Measurements from ENCODE around the gene SIGLEC12.

Gene SIGLEC12

DNA sequence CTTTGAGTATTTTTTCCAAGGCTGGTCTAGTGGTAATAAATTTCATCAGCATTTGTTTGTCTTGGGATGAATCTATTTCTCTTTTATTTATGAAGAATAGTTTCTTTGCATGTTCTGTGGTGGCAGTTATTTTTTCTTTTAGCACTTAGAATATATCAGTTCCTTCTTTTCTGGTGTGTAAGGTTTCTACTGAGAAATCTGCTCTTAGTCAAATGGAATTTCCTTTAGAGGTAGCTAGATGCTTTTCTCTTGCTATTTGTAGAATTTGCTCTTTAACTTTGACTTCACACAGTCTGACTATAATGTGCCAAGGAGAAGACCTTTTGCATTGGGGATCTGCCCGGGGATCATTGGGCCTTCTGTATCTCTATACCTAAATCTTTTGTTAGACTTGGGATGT lies 33.9 kb upstream of the SIGLEC12 start:
- no peak overlapping the region for H3K4me3 Mint-ChIP-seq

DNA sequence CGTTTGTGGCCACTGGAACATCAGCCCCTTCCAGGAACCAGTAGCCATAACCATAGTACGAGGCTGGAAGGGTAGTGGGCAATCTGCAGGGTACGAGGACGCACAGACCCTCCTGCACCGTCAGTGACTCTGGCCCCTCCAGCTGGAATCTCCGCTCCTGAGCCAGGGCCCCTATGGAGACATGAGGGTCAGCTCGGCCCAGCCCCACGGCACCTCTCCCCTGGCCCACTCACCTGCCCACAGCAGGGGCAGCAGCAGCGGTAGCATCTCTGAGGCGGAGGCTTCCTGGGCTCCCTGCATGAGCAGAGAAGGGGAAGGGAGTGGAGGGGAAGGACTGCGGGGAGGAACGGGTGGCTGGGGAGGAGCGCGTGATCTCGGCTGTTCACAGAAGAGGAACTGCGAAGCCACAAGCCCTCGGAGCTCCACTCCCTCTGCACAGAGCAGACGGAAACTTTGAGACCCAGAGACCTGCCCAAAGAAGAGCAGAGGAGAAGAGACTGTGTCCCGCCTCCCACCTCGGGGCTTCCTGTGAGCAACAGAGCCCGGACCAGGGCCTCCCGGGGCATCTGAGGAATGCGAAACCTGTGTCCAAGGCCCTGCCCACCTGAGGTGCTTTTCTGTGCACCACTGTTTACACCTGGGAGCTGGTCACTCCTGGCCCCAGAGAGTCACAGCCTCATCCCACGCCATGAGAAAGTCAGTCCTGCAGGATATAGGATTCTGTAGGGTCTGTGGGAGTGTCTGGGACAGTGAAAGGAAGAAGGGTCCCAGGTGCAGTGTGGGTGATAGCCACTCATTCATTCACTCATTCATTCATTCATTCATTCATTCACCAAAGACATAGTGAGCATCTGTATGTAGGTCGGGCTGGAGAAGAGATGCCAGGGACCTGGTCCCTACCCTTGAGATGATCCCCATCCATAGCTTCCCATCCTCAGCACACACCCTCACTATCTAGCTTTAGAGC lies 30.0 kb upstream of the SIGLEC12 start, which contains the start of gene SIGLEC6:
SIGLEC6 (minus strand) TSS at position 322 of the 967 bp plus-strand sequence; CDS start at position 300, 22 bp downstream.
- H3K4me1 Mint-ChIP-seq (ENCODE audit: low read depth), result peaks cover 5% of the 10 kb centered on the region
- H3K36me3 Mint-ChIP-seq (ENCODE audit: low read depth), result no peaks in the 10 kb centered on the region
- no peak within 1 kb of the TSS for H3K4me3 Mint-ChIP-seq
- H3K27ac Mint-ChIP-seq, result no peak within 1 kb of the TSS
- H3K27me3 Mint-ChIP-seq, result peaks cover 77% of the 10 kb centered on the region
- no peaks in the 10 kb centered on the region for H3K9me3 Mint-ChIP-seq
- peak; percentile 39 for DNase-seq

More for the DNA sequence above, 33.9 kb upstream of the SIGLEC12 start:
- peaks cover 5% of the 10 kb centered on the region for H3K4me1 Mint-ChIP-seq (ENCODE audit: low read depth)
- no peak overlapping the region for H3K27ac Mint-ChIP-seq
- H3K9me3 Mint-ChIP-seq, result peaks cover 2% of the 10 kb centered on the region
- H3K36me3 Mint-ChIP-seq (ENCODE audit: low read depth), result no peaks in the 10 kb centered on the region
- no peak for DNase-seq
- H3K27me3 Mint-ChIP-seq, result peaks cover 75% of the 10 kb centered on the region

DNA sequence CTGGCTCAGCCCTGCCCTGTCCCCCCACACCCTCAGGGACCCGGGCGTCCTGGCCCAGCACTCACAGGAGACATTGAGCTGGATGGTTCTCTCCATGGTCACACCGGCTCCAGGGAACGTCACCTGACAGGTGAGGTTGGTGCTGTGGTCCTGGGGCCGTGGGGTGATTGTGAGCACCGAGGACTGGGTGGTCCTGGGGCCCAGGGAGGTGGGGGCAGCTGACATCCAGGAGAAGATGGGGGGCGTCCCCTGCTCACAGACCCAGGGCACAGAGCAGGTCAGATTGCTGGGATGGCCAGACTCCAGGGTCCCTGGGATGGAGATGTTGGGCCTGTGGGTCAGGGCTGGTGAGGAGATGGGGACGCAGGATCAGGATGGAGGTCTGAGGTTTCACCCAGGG lies 29.0 kb upstream of the SIGLEC12 start:
- Mint-ChIP-seq H3K27ac (no peak overlapping the region), H3K4me1 (ENCODE audit: low read depth) (peaks cover 5% of the 10 kb centered on the region), H3K4me3 (no peak overlapping the region), H3K9me3 (no peaks in the 10 kb centered on the region), H3K27me3 (peaks cover 71% of the 10 kb centered on the region), H3K36me3 (ENCODE audit: low read depth) (no peaks in the 10 kb centered on the region)
- no peak for DNase-seq

DNA sequence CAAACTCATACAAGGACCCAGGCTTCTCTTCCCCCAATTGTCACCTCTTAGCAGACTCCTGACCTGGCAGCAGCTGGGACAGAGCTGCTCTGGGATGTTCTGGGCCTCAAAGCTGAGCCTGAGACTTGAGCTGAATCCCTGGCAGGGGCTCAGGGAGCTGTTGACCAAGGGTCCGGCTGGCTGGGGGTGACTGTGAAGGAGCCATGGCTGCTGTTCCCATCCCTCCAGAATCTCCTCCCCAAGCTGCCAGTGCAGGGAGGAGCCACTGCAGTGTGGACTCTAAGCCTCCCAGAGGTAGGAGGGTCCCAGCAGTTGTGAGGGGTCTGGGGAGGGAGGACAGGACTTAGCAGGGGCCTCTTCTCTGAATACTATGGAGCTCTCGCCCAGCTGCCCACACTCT lies 27.7 kb upstream of the SIGLEC12 start:
- Mint-ChIP-seq H3K36me3 (ENCODE audit: low read depth) (no peaks in the 10 kb centered on the region), H3K4me3 (no peak overlapping the region), H3K27me3 (peaks cover 66% of the 10 kb centered on the region), H3K4me1 (ENCODE audit: low read depth) (peaks cover 5% of the 10 kb centered on the region), H3K27ac (no peak overlapping the region), H3K9me3 (no peaks in the 10 kb centered on the region)
- no peak for DNase-seq

DNA sequence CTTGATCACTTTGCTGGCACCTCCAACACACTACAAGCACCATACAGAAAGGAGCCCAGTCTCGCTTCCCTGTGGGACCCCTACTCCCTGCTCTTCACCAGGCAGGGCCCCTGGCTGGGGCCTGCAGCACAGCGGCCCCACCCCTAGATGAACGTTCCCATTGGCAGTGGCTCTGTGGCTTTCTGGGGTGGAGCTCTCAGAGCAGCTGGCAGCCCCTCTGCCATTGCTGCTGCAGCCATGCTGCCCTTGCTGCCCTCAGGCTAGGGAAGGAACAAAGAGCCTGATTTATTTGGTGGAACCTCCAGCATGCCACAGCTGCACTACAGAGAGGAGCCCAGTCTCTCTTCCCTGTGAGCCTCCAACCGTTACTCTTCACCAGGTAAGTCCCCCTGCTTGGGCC lies 24.1 kb upstream of the SIGLEC12 start:
- Mint-ChIP-seq H3K36me3 (ENCODE audit: low read depth) (no peaks in the 10 kb centered on the region), H3K27me3 (peaks cover 60% of the 10 kb centered on the region), H3K4me3 (no peak overlapping the region), H3K4me1 (ENCODE audit: low read depth) (peaks cover 3% of the 10 kb centered on the region), H3K27ac (no peak overlapping the region), H3K9me3 (no peaks in the 10 kb centered on the region)
- DNase-seq, result no peak

DNA sequence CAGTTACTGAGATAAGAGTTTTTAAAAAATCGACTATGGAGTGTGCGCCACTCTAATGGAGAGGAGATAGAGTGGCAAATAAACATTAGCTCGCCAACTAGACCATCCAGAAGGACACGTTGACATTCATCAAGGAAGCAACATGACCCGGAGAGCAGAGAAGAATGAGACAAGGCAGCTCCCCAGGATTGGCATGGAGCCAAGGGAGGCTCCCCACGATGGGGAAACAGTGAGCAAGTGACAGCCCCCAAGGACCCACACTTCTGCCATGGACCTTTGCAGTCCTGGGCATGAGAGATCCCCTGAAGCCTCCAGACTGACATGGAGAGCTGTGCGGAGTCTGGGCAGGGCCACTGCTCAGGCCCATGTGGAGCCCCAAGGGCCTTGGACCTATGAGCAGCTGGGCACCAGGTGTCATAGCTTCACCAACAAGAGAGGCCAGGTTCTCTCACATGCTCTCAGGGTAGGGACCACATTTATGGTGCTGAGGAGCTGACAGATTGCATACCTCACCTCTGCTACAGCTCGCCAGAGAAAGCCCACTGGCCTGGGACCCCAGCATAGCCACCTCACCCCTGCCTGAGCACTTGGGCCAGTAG lies 23.2 kb upstream of the SIGLEC12 start:
- Mint-ChIP-seq H3K4me3 (no peak overlapping the region), H3K36me3 (ENCODE audit: low read depth) (no peaks in the 10 kb centered on the region), H3K27ac (no peak overlapping the region), H3K27me3 (peaks cover 56% of the 10 kb centered on the region), H3K9me3 (no peaks in the 10 kb centered on the region), H3K4me1 (ENCODE audit: low read depth) (peaks cover 3% of the 10 kb centered on the region)
- no peak for DNase-seq

DNA sequence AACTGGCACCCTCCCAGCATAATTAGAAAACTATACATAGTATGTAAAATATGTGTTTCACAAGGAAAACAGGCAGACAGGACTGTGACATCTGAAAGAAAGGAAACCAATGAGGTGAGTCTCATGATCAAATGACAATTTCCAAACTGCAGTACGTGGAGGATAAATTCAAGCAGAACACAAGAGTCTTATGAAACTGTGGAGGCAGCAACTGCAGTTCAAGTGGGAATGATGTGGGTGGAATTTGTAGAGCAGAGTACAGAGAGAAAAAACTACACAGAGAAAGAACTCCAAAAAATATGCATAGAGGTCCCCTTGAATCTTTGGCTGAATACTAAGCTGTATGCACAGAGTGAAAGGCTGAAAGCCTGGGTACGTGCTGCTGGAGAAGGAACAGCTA lies 20.2 kb upstream of the SIGLEC12 start:
- H3K4me1 Mint-ChIP-seq (ENCODE audit: low read depth), result peaks cover 9% of the 10 kb centered on the region
- no peaks in the 10 kb centered on the region for H3K36me3 Mint-ChIP-seq (ENCODE audit: low read depth)
- peaks cover 45% of the 10 kb centered on the region for H3K27me3 Mint-ChIP-seq
- no peak for DNase-seq
- H3K9me3 Mint-ChIP-seq, result no peaks in the 10 kb centered on the region
- H3K27ac Mint-ChIP-seq, result no peak overlapping the region
- H3K4me3 Mint-ChIP-seq, result no peak overlapping the region

DNA sequence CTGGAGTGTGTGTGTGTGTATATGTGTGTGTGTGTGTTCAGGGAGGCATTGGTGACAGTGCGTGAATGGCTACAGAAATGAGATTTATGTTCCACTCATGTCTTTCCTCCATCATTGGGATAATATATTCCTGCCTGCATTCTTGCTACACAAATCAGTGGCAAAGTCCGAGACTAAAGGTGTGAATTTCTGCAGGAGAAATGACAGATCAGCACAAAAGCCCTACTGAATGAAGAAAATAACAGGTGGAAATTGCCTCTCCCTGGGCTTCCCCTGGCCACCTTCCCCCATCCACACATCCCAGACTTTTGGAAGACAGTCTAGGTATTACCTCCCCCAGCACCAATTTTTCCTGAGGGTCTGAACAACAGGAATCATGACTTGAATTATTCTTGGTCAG lies 19.8 kb upstream of the SIGLEC12 start:
- Mint-ChIP-seq H3K9me3 (no peaks in the 10 kb centered on the region), H3K27ac (no peak overlapping the region), H3K27me3 (peaks cover 48% of the 10 kb centered on the region), H3K4me3 (no peak overlapping the region), H3K4me1 (ENCODE audit: low read depth) (peaks cover 9% of the 10 kb centered on the region), H3K36me3 (ENCODE audit: low read depth) (no peaks in the 10 kb centered on the region)
- no peak for DNase-seq

DNA sequence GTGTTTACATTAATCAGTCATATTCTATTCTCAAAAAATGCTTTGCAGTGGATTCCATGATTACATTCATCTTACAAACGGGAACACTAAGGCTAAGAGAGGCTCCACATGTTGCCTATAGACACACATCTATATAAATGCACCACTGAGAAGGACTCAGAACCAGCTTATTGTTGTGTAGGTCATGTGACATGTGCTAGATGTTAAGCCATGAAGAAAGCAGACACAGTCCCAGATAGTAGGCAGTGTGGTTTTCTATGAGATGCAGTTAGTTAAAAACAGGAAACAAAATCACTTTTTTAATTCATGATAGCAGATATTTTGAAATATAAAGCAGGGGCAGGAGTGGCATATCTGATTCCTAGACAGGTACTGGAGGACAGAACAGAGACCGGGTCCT lies 19.1 kb upstream of the SIGLEC12 start:
- no peak overlapping the region for H3K27ac Mint-ChIP-seq
- H3K27me3 Mint-ChIP-seq, result peaks cover 48% of the 10 kb centered on the region
- no peak for DNase-seq
- no peaks in the 10 kb centered on the region for H3K36me3 Mint-ChIP-seq (ENCODE audit: low read depth)
- no peaks in the 10 kb centered on the region for H3K9me3 Mint-ChIP-seq
- H3K4me1 Mint-ChIP-seq (ENCODE audit: low read depth), result peaks cover 9% of the 10 kb centered on the region
- no peak overlapping the region for H3K4me3 Mint-ChIP-seq

DNA sequence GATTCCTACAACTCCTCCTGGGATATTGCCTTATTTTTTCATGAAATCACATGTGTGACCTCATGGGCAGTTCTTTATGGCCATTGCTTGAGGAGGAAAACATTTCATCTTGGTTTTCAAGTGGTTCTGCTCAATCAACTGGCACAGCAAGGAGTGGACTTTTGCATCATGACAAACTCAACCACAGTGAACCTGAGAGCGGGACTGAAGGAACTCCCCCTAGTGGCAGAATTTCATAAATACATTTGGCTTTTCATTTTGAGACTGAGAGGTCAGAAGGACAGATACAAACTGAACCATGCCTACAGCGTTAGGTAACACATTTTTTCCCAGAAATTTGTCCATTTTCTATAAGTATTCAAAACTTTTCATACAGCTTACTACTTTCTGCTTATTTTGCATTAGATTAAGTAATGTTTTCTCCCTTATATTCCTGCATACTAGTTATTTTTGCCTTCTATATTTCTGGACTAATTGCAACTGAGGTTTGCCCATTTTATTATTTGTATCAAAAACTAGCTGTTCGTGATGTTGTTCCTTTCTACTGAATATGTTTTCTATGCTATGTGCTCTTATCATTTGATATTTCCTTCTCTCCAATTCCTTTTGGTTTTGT lies 13.4 kb upstream of the SIGLEC12 start:
- H3K27me3 Mint-ChIP-seq, result peaks cover 43% of the 10 kb centered on the region
- no peak overlapping the region for H3K27ac Mint-ChIP-seq
- H3K36me3 Mint-ChIP-seq (ENCODE audit: low read depth), result no peaks in the 10 kb centered on the region
- H3K4me3 Mint-ChIP-seq, result no peak overlapping the region
- DNase-seq, result no peak
- H3K4me1 Mint-ChIP-seq (ENCODE audit: low read depth), result peaks cover 24% of the 10 kb centered on the region
- H3K9me3 Mint-ChIP-seq, result no peaks in the 10 kb centered on the region

DNA sequence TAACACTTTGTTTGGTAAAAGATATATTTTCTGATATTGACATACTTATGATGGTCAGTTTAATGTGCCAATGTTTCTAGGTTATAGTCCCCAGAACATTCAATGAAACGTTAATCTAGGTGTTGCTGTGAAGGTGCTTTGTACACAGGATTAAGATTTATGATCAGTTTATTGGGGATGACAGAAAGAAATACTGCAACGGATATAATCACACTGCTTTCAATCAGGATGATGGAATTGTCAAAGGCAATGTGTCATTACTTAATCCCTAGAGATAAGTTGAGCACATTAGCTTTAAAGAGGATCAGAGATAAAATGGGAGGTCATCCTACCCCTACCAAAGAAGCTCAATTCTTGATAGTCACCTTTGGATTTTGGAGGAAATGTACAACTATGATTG lies 12.4 kb upstream of the SIGLEC12 start:
- H3K4me3 Mint-ChIP-seq, result no peak overlapping the region
- no peaks in the 10 kb centered on the region for H3K9me3 Mint-ChIP-seq
- H3K4me1 Mint-ChIP-seq (ENCODE audit: low read depth), result peaks cover 24% of the 10 kb centered on the region
- DNase-seq, result no peak
- H3K36me3 Mint-ChIP-seq (ENCODE audit: low read depth), result no peaks in the 10 kb centered on the region
- H3K27ac Mint-ChIP-seq, result no peak overlapping the region
- H3K27me3 Mint-ChIP-seq, result peaks cover 41% of the 10 kb centered on the region

DNA sequence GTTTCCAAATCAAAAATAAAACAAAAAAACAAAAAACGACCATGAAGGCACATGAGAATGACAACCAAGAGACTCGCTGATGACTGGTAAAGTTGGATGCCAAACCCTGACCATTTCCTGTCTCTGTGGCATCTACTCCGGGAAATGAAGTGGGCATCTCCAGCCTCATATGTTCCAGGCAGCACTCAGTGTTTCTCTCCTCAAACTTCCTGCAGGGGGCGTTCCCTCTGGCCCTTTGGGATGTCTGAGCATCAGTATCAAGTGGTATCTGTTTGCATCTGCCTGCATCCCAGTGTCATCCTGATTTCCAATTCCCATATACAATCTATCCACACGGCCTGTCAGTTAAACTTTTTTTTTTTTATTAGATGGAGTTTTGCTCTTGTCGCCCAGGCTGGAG lies 9.8 kb upstream of the SIGLEC12 start:
- Mint-ChIP-seq H3K9me3 (no peaks in the 10 kb centered on the region), H3K27ac (no peak overlapping the region), H3K4me3 (no peak overlapping the region), H3K27me3 (peaks cover 33% of the 10 kb centered on the region), H3K36me3 (ENCODE audit: low read depth) (no peaks in the 10 kb centered on the region), H3K4me1 (ENCODE audit: low read depth) (peaks cover 19% of the 10 kb centered on the region)
- no peak for DNase-seq

DNA sequence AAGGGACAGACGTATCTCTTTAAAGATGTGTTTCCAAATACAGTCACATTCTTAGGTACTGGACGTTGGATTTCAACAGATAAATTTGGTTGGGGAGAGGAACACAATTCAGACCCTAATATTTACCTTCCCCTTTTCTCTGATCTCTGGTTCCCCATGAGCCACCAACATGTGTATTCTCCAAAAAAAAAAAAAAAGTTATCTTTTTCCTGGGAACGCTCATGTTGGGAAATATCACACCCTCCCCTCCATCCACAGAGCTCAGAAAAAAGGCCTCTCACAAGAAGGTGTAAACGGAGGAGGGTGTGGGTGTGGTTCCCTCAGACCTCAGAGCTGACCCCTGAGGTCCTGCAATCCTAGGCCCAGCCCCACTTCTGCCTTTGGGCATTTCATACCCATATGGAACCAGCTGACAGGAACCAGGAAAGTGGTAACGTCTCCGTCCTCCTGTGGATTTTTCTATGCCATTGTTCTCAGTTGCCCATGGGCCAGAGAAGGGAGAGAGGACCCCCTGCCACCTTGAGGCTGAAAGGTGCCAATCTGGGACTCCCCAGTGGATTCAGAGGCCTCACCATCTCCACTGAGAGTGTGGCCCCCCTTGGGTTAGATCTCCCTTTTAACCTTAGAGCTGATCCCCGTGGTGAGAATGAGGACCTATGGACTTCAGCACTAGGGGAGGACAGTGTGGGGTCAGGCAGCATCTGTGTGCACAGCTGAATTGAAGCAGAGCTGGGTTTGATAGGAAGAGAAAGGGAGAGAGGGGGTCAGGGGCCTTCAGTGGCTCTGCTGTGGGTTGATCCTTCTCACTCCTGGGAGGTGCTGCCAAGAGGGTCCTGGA lies 8.4 kb upstream of the SIGLEC12 start:
- DNase-seq, result no peak
- H3K4me3 Mint-ChIP-seq, result no peak overlapping the region
- no peak overlapping the region for H3K27ac Mint-ChIP-seq
- no peaks in the 10 kb centered on the region for H3K9me3 Mint-ChIP-seq
- H3K27me3 Mint-ChIP-seq, result peaks cover 33% of the 10 kb centered on the region
- no peaks in the 10 kb centered on the region for H3K36me3 Mint-ChIP-seq (ENCODE audit: low read depth)
- peaks cover 16% of the 10 kb centered on the region for H3K4me1 Mint-ChIP-seq (ENCODE audit: low read depth)

DNA sequence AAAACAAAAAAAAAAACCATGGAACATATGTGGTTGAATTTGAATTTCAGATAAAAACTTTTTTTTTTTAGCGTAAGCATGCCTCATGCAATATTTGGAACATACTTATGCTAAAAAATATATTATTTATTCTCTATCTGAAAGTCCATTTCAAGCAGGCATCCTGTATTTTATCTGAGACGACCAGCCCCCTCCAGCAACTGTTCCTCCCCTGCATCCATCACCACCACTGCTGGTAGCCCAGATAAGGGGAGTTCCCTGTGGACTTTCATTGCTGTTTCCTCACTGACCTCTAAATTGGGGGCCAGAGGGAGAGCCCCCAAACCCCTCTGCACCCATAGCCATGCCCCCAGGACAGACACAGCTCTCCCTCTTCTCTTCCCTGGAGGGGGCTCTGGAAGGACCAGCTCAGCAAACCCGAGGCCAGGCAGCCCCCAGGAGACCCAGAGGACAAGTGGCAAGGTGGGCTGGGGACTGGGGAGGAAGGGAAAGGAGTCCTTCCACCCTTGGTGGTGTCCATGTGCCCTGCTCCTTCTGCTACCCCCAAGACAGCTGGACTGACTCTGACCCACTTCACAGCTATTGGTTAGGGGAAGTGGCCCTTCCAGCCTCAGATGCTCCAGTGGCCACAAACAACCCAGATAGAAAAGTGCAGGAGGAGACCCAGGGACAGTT lies 6.6 kb upstream of the SIGLEC12 start:
- no peak overlapping the region for H3K27ac Mint-ChIP-seq
- H3K27me3 Mint-ChIP-seq, result peaks cover 28% of the 10 kb centered on the region
- H3K4me3 Mint-ChIP-seq, result no peak overlapping the region
- DNase-seq, result no peak
- peaks cover 8% of the 10 kb centered on the region for H3K9me3 Mint-ChIP-seq
- H3K4me1 Mint-ChIP-seq (ENCODE audit: low read depth), result peaks cover 10% of the 10 kb centered on the region
- H3K36me3 Mint-ChIP-seq (ENCODE audit: low read depth), result no peaks in the 10 kb centered on the region
